Heart left ventricle (tissue), 16 donors: ENCODE measurements around the gene SSB. TPM values are rescaled to one million over a fixed set of nuclear protein-coding genes. Genes with fewer than 3 reads are reported as not detected.

Experiments
- ATAC-seq, 4 donors: fragments of 200-7000 bp; cut with Tn5 transposase; one replicate each; pipeline ENCODE4 v1.9.1; 2020 to 2022; ENCODE audit warnings: moderate library complexity in 4 of 4, mild to moderate bottlenecking in 3 of 4, moderate number of reproducible peaks in 1 of 4
- DNase-seq, 5 donors: peaks; one replicate each; pipeline ENCODE4 v3.0.0-alpha.2; 2020
- H3K27ac ChIP-seq, 12 donors: fragments of 200-600 bp; sonication (generic) in 4 of 12; one replicate each; pipeline versions ENCODE4 v1.5.0 to v1.8.0; 2016 to 2022; ENCODE audit warnings: mild to moderate bottlenecking in 2 of 12
- H3K27me3 ChIP-seq, 9 donors: fragments of 200-600 bp; sonication (generic) in 2 of 9; one replicate each; pipeline versions ENCODE4 v1.5.1 to v1.8.0; 2016 to 2022; ENCODE audit warnings: mild to moderate bottlenecking in 3 of 9
- H3K36me3 ChIP-seq, 9 donors: fragments of 200-600 bp; sonication (generic) in 2 of 9; one replicate each; pipeline versions ENCODE4 v1.5.0 to v1.8.0; 2018 to 2022; ENCODE audit warnings: mild to moderate bottlenecking in 2 of 9
- H3K4me1 ChIP-seq, 12 donors: fragments of 200-600 bp; sonication (generic) in 4 of 12; one replicate each; pipeline versions ENCODE4 v1.5.0 to v1.8.0; 2016 to 2022; ENCODE audit warnings: mild to moderate bottlenecking in 3 of 12
- H3K4me3 ChIP-seq, 12 donors: fragments of 200-600 bp; sonication (generic) in 4 of 12; one replicate each; pipeline versions ENCODE4 v1.5.0 to v1.8.0; 2017 to 2022; ENCODE audit warnings: mild to moderate bottlenecking in 9 of 12, moderate library complexity in 4 of 12
- H3K9me3 ChIP-seq, 12 donors: fragments of 200-600 bp; sonication (generic) in 4 of 12; one replicate each; pipeline versions ENCODE4 v1.5.0 to v1.8.0; 2016 to 2022; ENCODE audit warnings: mild to moderate bottlenecking in 1 of 12
- POLR2A ChIP-seq, 2 donors: fragments of 450-650 bp; IDR thresholded peaks; one replicate each; pipeline ENCODE4 v1.6.1; 2017; ENCODE audit warnings: antibody characterized with exemption in 2 of 2, mild to moderate bottlenecking in 2 of 2, moderate library complexity in 2 of 2
- WGBS, 4 donors: extraction: QIAGEN DNeasy Blood & Tissue Kit in 2 of 4; methylation state at CpG; one replicate each; pipeline versions ENCODE4 v1.1.5 to v1.1.7; 2013 to 2018; 5-methylcytosine and 5-hydroxymethylcytosine counted together
- intact Hi-C, 10 donors: fragments of 100-400 bp; cut with DNase I; formaldehyde crosslinking; loops; one replicate each; pipeline versions ENCODE4 v1.11.1 to v1.14.2; 2022
- polyA plus RNA-seq, 2 donors: library from polyadenylated mRNA; stranded (reverse); fragments of 200-250 nt; gene quantifications; one replicate each; pipeline ENCODE4 v1.2.3, GENCODE V29; 2013
- total RNA-seq, 9 donors: library from RNA; depleted of rRNA in 2 of 9; stranded (reverse); fragments of >200 nt in 2 of 9; fragmentation: NEBNext Ultra II Directional in 3 of 9; extraction: Animal tissue kit (Norgen Biotek cat#: 25700) in 3 of 9; gene quantifications; one replicate each; pipeline versions ENCODE4 v1.1.0 to v1.2.4, GENCODE V29; 2016 to 2023
- TF ChIP-seq, protein P1 (sequence below), 12 donors: fragments of 200-600 bp; sonication (generic) in 4 of 12; IDR thresholded peaks; one replicate each; pipeline versions ENCODE4 v1.5.0 to v1.8.0; 2018 to 2022; ENCODE audit warnings: antibody characterized with exemption in 12 of 12, mild to moderate bottlenecking in 5 of 12
- donor health status: ischemic (EF 13 %, LVEDD 7.1; RV severe dilation, severe dysfunction).
- donor health status: healthy with polysubstance abuse.
- donor health status: DM: no; HTN: yes; CAD: no.
- donor health status: DM: no; HTN: no; CAD: no.
- donor health status: ischemic (EF 25% LVEDD 6.9; RV normal size, moderate dysfunction).
- donor health status: ischemic (EF 25% LVEDD 5.7; RV mildly dilated, moderate dysfunction).
- donor health status: healthy.
- donor health status: DM: yes; HTN: yes; CAD: no.
- donor health status: ischemic (EF 35%, LVEDD 5.7; RV mildly dilated, moderate dysfunction).
- donor health status: nonischemic (EF 11% LVEDD 7.7; RV severe dilation, severe dysfunction).
- donor health status: DM: yes; HTN: yes; CAD: no.
- donor health status: PGD.
- donor health status: ischemic (EF 29% LVEDD 5.4; RV normal size, mild dysfunction).
- donor health status: nonischemic (EF 23%, LVEDD 6.1; RV moderate dilation, normal function).

The SSB gene
- total and polyA plus RNA-seq, 11 donors = 37.4 to 94.0 (median 53.9) TPM

DNA sequence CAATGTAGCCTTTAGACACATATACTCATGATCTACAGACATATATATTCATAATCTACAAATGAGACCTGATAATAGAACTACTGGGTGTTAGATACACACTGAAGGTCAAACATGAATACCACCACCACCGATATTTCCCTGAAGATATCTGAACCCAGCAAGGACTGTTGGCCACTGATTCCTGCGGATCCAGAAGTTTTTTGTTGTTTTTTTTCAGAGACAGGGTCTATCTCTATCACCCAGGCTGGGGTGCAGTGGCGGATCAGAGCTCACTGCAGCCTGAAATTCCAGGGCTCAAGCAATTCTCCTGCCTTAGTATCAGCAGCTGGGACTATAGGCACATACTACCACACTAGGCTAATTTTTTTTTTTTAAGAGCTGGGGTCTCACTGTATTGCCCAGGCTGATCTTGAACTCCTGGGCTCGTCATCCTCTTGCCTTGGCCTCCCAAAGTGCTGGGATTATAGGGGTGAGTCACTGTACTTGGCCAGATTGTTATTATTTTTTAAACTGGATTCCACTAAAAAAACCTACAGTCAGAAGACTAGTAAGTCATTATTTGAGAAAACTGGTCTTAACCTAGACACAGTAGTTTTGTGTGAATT, 24.2 kb downstream of the SSB start:
- DNase-seq (no peak), ATAC-seq (no peak)
- H3K4me1 ChIP-seq = peaks cover 0 to 40% (median 21%) of the 10 kb centered on the region in 12 donors
- H3K9me3 ChIP-seq = no peaks in the 10 kb centered on the region
- H3K4me3 ChIP-seq = peak overlapping the region in 2 of 12 donors; percentile 3 to 13
- 82 to 88% (median 84%) methylated on average over 4 of the region's 4 CpGs for WGBS, 4 donors
- intact Hi-C loops = loop anchor here in 4 of 10 donors (5.0 to 10.0 kb wide), 3 partner anchors 52 to 104 kb away; no protein-coding TSS in a partner anchor
- TF ChIP-seq, protein P1, sequence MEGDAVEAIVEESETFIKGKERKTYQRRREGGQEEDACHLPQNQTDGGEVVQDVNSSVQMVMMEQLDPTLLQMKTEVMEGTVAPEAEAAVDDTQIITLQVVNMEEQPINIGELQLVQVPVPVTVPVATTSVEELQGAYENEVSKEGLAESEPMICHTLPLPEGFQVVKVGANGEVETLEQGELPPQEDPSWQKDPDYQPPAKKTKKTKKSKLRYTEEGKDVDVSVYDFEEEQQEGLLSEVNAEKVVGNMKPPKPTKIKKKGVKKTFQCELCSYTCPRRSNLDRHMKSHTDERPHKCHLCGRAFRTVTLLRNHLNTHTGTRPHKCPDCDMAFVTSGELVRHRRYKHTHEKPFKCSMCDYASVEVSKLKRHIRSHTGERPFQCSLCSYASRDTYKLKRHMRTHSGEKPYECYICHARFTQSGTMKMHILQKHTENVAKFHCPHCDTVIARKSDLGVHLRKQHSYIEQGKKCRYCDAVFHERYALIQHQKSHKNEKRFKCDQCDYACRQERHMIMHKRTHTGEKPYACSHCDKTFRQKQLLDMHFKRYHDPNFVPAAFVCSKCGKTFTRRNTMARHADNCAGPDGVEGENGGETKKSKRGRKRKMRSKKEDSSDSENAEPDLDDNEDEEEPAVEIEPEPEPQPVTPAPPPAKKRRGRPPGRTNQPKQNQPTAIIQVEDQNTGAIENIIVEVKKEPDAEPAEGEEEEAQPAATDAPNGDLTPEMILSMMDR (IDR thresholded peaks at IDR 0.05) = no peak
- TF ChIP-seq POLR2A (IDR thresholded peaks at IDR 0.05) = no peak
- H3K27ac ChIP-seq = no peak overlapping the region
- no peaks in the 10 kb centered on the region for H3K27me3 ChIP-seq
- H3K36me3 ChIP-seq = peaks cover 0 to 38% (median 17%) of the 10 kb centered on the region in 9 donors

DNA sequence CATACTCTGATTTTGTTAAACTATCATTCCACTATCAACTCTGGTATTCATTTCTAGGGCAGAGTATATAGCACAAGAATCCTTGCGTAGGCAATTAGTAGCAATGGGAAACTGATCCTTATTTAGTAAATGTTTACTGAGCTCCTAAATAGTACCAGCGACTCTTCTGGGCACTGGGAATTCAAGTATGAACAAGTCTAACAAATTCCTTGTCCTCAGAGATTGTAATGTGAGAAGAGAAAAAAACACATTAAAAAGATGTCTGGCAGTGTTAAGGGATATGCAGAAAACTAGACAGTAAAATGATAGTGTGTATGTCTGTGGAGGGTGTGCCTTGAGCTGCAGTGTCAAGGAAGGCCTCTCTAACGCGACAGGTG, 25.3 kb downstream of the SSB start:
- H3K4me1 ChIP-seq = peaks cover 0 to 45% (median 26%) of the 10 kb centered on the region in 12 donors
- H3K27me3 ChIP-seq = no peaks in the 10 kb centered on the region
- peak overlapping the region; percentile 45 to 98 (median 85) for H3K4me3 ChIP-seq
- intact Hi-C loops = loop anchor here in 9 of 10 donors (1.0 to 10.0 kb wide), 7 partner anchors 51 to 105 kb away; no protein-coding TSS in a partner anchor
- H3K36me3 ChIP-seq = peaks cover 0 to 28% (median 6%) of the 10 kb centered on the region in 9 donors
- H3K9me3 ChIP-seq = no peaks in the 10 kb centered on the region
- ATAC-seq = no peak
- H3K27ac ChIP-seq = peak overlapping the region in 11 of 12 donors; percentile 27 to 91 (median 88)
- TF ChIP-seq, protein P1 (IDR thresholded peaks at IDR 0.05) = no peak
- TF ChIP-seq POLR2A (IDR thresholded peaks at IDR 0.05) = no peak
- WGBS, 4 donors = 23 to 26% (median 24%) methylated on average over 4 of the region's 4 CpGs
- no peak for DNase-seq

DNA sequence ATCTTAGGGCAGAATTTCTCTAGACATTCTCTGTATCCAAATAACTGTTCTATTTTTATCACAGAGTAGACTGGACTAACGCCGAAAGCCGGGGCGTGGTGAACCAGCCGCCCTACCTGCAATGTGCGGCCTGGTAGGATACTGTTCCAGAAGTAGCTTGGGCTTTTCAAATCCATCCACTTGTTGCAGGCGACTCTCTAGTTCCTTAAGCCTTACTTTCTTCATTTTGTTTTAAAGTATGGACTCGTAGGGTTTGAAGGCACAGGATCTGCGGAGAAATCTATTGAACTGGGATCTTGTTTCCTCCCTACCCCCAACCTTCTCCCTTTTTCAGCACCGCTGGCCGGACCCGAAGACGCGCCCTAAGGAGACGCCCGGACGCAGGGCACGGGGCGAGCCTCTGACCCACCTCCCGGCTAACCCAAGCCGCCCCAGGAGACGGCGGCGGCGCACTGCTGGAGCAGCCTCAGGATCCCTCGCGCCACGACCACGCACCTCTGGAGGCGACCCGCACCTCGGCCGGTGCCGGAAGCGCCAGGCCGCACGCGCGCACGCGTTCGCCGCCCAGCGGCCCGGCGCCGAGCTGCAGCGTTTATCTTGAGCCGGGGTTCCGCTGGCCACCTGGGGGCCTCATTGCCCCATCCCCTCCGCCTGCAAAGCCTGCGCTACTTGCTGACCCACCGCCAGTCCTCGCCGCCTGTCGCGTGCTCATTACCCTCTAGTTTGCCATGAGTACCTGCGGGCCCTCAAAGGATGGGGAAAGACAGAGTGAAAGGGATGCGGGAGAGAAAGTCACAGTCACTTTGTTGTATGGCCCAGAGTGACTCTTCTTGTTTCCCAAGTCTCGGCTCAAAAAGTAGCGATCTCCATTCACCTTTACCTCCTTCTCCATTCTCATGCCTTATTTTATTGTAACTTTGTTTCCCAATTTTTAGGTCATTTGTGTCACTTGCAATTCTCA, 26.0 kb downstream of the SSB start, which contains the start of gene METTL5:
TSS of gene METTL5 (minus strand) at position 533 of the 961 bp plus-strand sequence. CDS start at position 225, 308 bp downstream.
- peak within 1 kb of the TSS; percentile 45 to 98 (median 85) for H3K4me3 ChIP-seq
- no peaks in the 10 kb centered on the region for H3K27me3 ChIP-seq
- peak; percentile 31 to 79 (median 62) for ATAC-seq
- intact Hi-C loops = loop anchor here (1.0 to 10.0 kb wide), 7 partner anchors 50 to 104 kb away; no protein-coding TSS in a partner anchor
- peak within 1 kb of the TSS; percentile 37 to 91 (median 87) for H3K27ac ChIP-seq
- H3K4me1 ChIP-seq = peaks cover 0 to 52% (median 32%) of the 10 kb centered on the region in 12 donors
- WGBS, 4 donors = 2 to 3% (median 3%) methylated on average over 54 to 61 of the region's 61 CpGs
- peak in 1 of 2 donors; percentile 74 for TF ChIP-seq POLR2A (IDR thresholded peaks at IDR 0.05)
- TF ChIP-seq, protein P1 (IDR thresholded peaks at IDR 0.05) = peak; percentile 91 to 100 (median 99)
- no peaks in the 10 kb centered on the region for H3K9me3 ChIP-seq
- peak; percentile 86 to 91 (median 87) for DNase-seq
- H3K36me3 ChIP-seq = peaks cover 0 to 21% (median 5%) of the 10 kb centered on the region in 9 donors
